Endothelial cell of umbilical vein (primary cell): ENCODE results near the gene TAAR9. TPM values are rescaled to one million over a fixed set of nuclear protein-coding genes. Genes with fewer than 3 reads are reported as not detected.

Experiments
- BruUV-seq: library from RNA; stranded (reverse); fragments of 400-500 nt; replicated peaks from 2 replicates; lab custom pipeline; 2021; lab: Mats Ljungman, UMichigan
- CTCF ChIA-PET: fragments of 300-600, 350-600 bp; sonication (Branson Sonifier 250); formaldehyde crosslinking; loops from one replicate; lab custom pipeline; 2021; ENCODE audit warnings: antibody characterized with exemption, inconsistent platforms; lab: Charles Lee
- POLR2A ChIA-PET: fragments of 300-600, 350-600 bp; sonication (Branson Sonifier 250); formaldehyde crosslinking; loops from one replicate; lab custom pipeline; 2021; ENCODE audit warnings: antibody characterized with exemption, inconsistent platforms; lab: Charles Lee
- DNase-seq: peaks from one replicate; pipeline ENCODE4 v3.0.0-alpha.2; 2011; ENCODE audit warnings: low read depth, low spot score
- FAIRE-seq: peaks from 2 replicates; lab custom pipeline; 2011; peaks lifted over from hg19 to GRCh38; lab: Jason Lieb, UNC
- H2AFZ ChIP-seq: 2 replicates; pipeline ENCODE4 v1.6.0; 2012; ENCODE audit warnings: low read depth, low read length, control low read depth, inconsistent platforms
- H3K27ac ChIP-seq: 2 replicates; pipeline ENCODE4 v1.5.1; 2011; ENCODE audit warnings: low read depth, mild to moderate bottlenecking, control low read depth, low read length, moderate library complexity; ENCODE audit not compliant: insufficient read depth
- H3K27me3 ChIP-seq, 2 experiments: 2 replicates each; pipeline versions ENCODE4 v1.6.0 to v1.6.1; 2011; ENCODE audit warnings: low read length in 2 of 2, mixed read lengths in 1 of 2; ENCODE audit not compliant: control insufficient read depth in 2 of 2, insufficient read depth in 2 of 2
- H3K36me3 ChIP-seq, 2 experiments: 2 replicates in 1 of 2; 3 replicates in 1 of 2; pipeline ENCODE4 v1.5.1; 2011; ENCODE audit warnings: low read length in 2 of 2, mild to moderate bottlenecking in 1 of 2, moderate library complexity in 1 of 2; ENCODE audit not compliant: control insufficient read depth in 2 of 2, insufficient read depth in 2 of 2; ENCODE audit errors: extremely low read depth in 1 of 2
- H3K4me1 ChIP-seq: 3 replicates; pipeline ENCODE4 v1.5.1; 2011; ENCODE audit warnings: mild to moderate bottlenecking, low read length; ENCODE audit not compliant: control insufficient read depth, insufficient read depth; ENCODE audit errors: extremely low read depth
- H3K4me2 ChIP-seq: 2 replicates; pipeline ENCODE4 v1.6.1; 2011; ENCODE audit warnings: low read length, control low read depth, mixed read lengths; ENCODE audit not compliant: insufficient read depth
- H3K4me3 ChIP-seq, 3 experiments: fragments of 200-600 bp in 1 of 3; sonication (generic), shearing (Covaris generic) in 1 of 3; replicated peaks in 1 of 3; 2 replicates each; pipeline ENCODE4 v1.5.1; 2011 to 2016; ENCODE audit warnings: control low read depth in 3 of 3, low read length in 3 of 3, mild to moderate bottlenecking in 2 of 3, inconsistent platforms in 1 of 3, low read depth in 1 of 3, moderate library complexity in 1 of 3; ENCODE audit not compliant: insufficient read depth in 1 of 3
- H3K79me2 ChIP-seq: 2 replicates; pipeline ENCODE4 v1.6.0; 2012; ENCODE audit warnings: low read length, inconsistent platforms; ENCODE audit not compliant: control insufficient read depth, insufficient read depth
- H3K9ac ChIP-seq: replicated peaks from 2 replicates; pipeline ENCODE3; 2011; ENCODE audit warnings: low read length, control low read depth; ENCODE audit not compliant: insufficient read depth; ENCODE audit errors: extremely low read depth
- H3K9me1 ChIP-seq: replicated peaks from 3 replicates; pipeline ENCODE4 v1.6.0; 2011; ENCODE audit warnings: mild to moderate bottlenecking, low read length; ENCODE audit not compliant: control insufficient read depth, insufficient read depth; ENCODE audit errors: extremely low read depth
- H3K9me3 ChIP-seq: replicated peaks from 2 replicates; pipeline ENCODE4 v1.5.1; 2012; ENCODE audit warnings: low read length, inconsistent platforms; ENCODE audit not compliant: control insufficient read depth, insufficient read depth
- H4K20me1 ChIP-seq: replicated peaks from 2 replicates; pipeline ENCODE3; 2011; ENCODE audit warnings: mild to moderate bottlenecking, low read length; ENCODE audit not compliant: control insufficient read depth, insufficient read depth; ENCODE audit errors: extremely low read depth
- CTCF ChIP-seq, 2 donors: IDR thresholded peaks; 1 replicate in 1 of 2; 2 replicates in 1 of 2; pipeline ENCODE4 v1.5.1; 2011; ENCODE audit warnings: low read length in 2 of 2, mild to moderate bottlenecking in 2 of 2, moderate library complexity in 2 of 2, control low read depth in 1 of 2, inconsistent platforms in 1 of 2, low read depth in 1 of 2; ENCODE audit not compliant: insufficient read depth in 1 of 2; ENCODE audit errors: extremely low read depth in 1 of 2
- EZH2 ChIP-seq: IDR thresholded peaks from 2 replicates; pipeline ENCODE4 v1.6.1; 2012; ENCODE audit warnings: borderline replicate concordance, low read depth, mild to moderate bottlenecking, moderate library complexity, low read length, inconsistent platforms; ENCODE audit not compliant: severe bottlenecking
- FOS ChIP-seq: IDR thresholded peaks from 2 replicates; pipeline ENCODE4 v1.6.1; 2011; ENCODE audit warnings: mild to moderate bottlenecking, low read length, moderate library complexity, borderline replicate concordance; ENCODE audit not compliant: insufficient read depth
- GATA2 ChIP-seq: IDR thresholded peaks from 2 replicates; pipeline ENCODE4 v1.7.0; 2011; ENCODE audit warnings: low read depth, mild to moderate bottlenecking, moderate library complexity, mixed read lengths, low read length; ENCODE audit not compliant: insufficient read length, insufficient read depth
- JUN ChIP-seq: IDR thresholded peaks from 2 replicates; pipeline ENCODE4 v1.6.1; 2011; ENCODE audit warnings: borderline replicate concordance, low read depth; ENCODE audit not compliant: insufficient read length, insufficient read depth
- MAX ChIP-seq: IDR thresholded peaks from 2 replicates; pipeline ENCODE4 v1.6.1; 2011; ENCODE audit not compliant: insufficient read depth, insufficient read length
- MYC ChIP-seq: IDR thresholded peaks from one replicate; pipeline ENCODE4 v1.6.1; 2011; ENCODE audit warnings: mild to moderate bottlenecking, low read depth, low read length
- POLR2A ChIP-seq: IDR thresholded peaks from 2 replicates; pipeline ENCODE4 v1.6.1; 2012; ENCODE audit warnings: low read depth, mild to moderate bottlenecking, control low read depth, low read length
- POLR2AphosphoS5 ChIP-seq: IDR thresholded peaks from 2 replicates; pipeline ENCODE4 v1.6.1; 2012; ENCODE audit warnings: low read depth, mild to moderate bottlenecking, control low read depth, low read length, moderate library complexity; ENCODE audit not compliant: insufficient read depth
- dilution Hi-C: fragments of 300-500 bp; cut with MboI; formaldehyde crosslinking; loops from one replicate; pipeline ENCODE4 v1.15.0; 2019; ENCODE audit warnings: low sequenced_read_pairs; ENCODE audit not compliant: extremely low pct_ligation_motif_present
- intact Hi-C: fragments of 100-400 bp; cut with micrococcal nuclease; formaldehyde crosslinking; loops from one replicate; pipeline ENCODE4 v1.10.0; 2022
- polyA plus RNA-seq, 4 experiments: library from polyadenylated mRNA; depleted of rRNA in 3 of 4; stranded (reverse) in 3 of 4; unstranded in 1 of 4; fragments of >200 nt; gene quantifications; 2 replicates each; pipeline versions ENCODE4 v1.2.1 to v1.2.3, GENCODE V29; 2011 to 2012; ENCODE audit warnings: missing spikeins in 1 of 4
- total RNA-seq: library from RNA; stranded (reverse); gene quantifications from 2 replicates; pipeline ENCODE4 v1.2.3, GENCODE V29; 2021

The TAAR9 gene
- total and polyA plus RNA-seq, 2 donors (not counting 3 experiments of a cell fraction or from before 2014, with no cell fraction given) = not detected

DNA sequence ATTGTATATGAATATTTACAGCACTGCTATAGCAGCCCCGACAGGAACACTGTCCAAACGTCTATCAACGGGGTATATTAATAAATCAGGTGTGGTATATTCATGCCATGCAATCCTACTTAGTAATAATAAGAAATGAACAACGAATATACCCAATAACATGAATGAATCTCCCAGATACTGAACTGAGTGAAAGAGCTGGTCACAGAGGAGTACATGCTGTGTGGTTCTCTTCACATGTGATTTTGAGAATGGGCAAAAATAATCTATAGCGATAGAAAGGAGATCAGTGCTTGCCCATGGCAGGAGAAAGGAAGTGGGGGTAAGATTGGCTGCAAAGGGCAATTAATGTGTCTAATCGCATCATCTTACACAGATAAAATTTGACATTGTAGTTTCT is 28.3 kb downstream of the TAAR9 start:
- no peaks in the 10 kb centered on the region for H4K20me1 ChIP-seq
- H3K9me1 ChIP-seq = no peaks in the 10 kb centered on the region
- dilution Hi-C loops = no loop called here
- no peak overlapping the region for H3K9ac ChIP-seq
- H2AFZ ChIP-seq = no peak overlapping the region
- no peak overlapping the region for H3K27ac ChIP-seq
- no peak for TF ChIP-seq MAX
- TF ChIP-seq POLR2A = no peak
- no peak for TF ChIP-seq JUN
- no peak for TF ChIP-seq GATA2
- TF ChIP-seq POLR2AphosphoS5 = no peak
- TF ChIP-seq CTCF (IDR thresholded peaks at IDR 0.05; ENCODE audit: extremely low read depth in 1 of 2, insufficient read depth in 1 of 2, low read depth in 1 of 2, low read length in 2 of 2) = no peak
- TF ChIP-seq MYC = no peak
- TF ChIP-seq FOS = no peak
- TF ChIP-seq EZH2 = no peak
- no TSS peak for BruUV-seq
- POLR2A ChIA-PET = no interaction called here
- DNase-seq = no peak
- CTCF ChIA-PET = no interaction called here
- intact Hi-C loops = no loop called here
- no peaks in the 10 kb centered on the region for H3K36me3 ChIP-seq
- H3K9me3 ChIP-seq = no peaks in the 10 kb centered on the region
- no peaks in the 10 kb centered on the region for H3K79me2 ChIP-seq
- peaks cover 0 to 12% of the 10 kb centered on the region in 2 experiments for H3K27me3 ChIP-seq
- H3K4me3 ChIP-seq = no peak overlapping the region
- FAIRE-seq = no peak
- H3K4me2 ChIP-seq = no peak overlapping the region
- no peaks in the 10 kb centered on the region for H3K4me1 ChIP-seq
